ENCODE measurements around the gene ELOVL6.

DNA sequence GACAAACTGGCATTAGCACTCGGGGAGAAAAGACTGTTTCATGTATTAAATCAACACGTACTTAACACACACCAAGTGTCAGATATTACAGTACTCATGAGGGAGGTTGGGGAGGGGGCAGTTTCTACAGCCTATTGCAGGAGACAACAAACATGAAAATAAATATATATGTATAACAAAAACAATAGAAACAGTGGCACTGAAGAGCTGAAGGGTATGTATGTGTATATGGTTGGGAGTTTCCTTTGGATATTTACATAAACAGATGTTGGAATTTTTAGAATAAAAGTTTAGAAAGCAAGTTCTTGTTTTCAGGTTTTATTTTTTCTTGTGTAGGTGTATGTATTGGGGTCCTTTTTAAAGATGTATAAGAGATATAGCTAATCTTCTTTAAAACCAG lies 133.5 kb downstream of the ELOVL6 start:
- TF ChIP-seq, protein P1, sequence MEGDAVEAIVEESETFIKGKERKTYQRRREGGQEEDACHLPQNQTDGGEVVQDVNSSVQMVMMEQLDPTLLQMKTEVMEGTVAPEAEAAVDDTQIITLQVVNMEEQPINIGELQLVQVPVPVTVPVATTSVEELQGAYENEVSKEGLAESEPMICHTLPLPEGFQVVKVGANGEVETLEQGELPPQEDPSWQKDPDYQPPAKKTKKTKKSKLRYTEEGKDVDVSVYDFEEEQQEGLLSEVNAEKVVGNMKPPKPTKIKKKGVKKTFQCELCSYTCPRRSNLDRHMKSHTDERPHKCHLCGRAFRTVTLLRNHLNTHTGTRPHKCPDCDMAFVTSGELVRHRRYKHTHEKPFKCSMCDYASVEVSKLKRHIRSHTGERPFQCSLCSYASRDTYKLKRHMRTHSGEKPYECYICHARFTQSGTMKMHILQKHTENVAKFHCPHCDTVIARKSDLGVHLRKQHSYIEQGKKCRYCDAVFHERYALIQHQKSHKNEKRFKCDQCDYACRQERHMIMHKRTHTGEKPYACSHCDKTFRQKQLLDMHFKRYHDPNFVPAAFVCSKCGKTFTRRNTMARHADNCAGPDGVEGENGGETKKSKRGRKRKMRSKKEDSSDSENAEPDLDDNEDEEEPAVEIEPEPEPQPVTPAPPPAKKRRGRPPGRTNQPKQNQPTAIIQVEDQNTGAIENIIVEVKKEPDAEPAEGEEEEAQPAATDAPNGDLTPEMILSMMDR (IDR thresholded peaks at IDR 0.05), result no peak
- TF ChIP-seq POLR2A (IDR thresholded peaks at IDR 0.05) (no peak), POLR2AphosphoS5 (IDR thresholded peaks at IDR 0.05) (no peak)
